Measurements from ENCODE around the gene BTG4. TPM values are rescaled to one million over a fixed set of nuclear protein-coding genes. Genes with fewer than 3 reads are reported as not detected.

Gene BTG4
- total and polyA plus RNA-seq, 2 experiments from 2014 or later = not detected

GRCh38 chr11:111476956-111477355 is 35.2 kb downstream of the BTG4 start:
- H2AFZ ChIP-seq = no peak overlapping the region
- 29% methylated on average over 3 of the region's 3 CpGs for WGBS (ENCODE audit: low lambda C conversion rate, missing lambda C conversion rate)

GRCh38 chr11:111476366-111476765 is 35.8 kb downstream of the BTG4 start:
- no peaks in the 10 kb centered on the region for H4K20me1 ChIP-seq (ENCODE audit: insufficient read depth, poor library complexity, severe bottlenecking)
- no peaks in the 10 kb centered on the region for H3K79me2 ChIP-seq
- H3K4me3 ChIP-seq = no peak overlapping the region
- no peak for DNase-seq (ENCODE audit: low spot score)
- H3K36me3 ChIP-seq (replicated peaks; ENCODE audit: insufficient read depth, low read depth) = no peaks in the 10 kb centered on the region
- H3K9me2 ChIP-seq (replicated peaks; ENCODE audit: insufficient read depth) = no peaks in the 10 kb centered on the region
- H3K9me3 ChIP-seq (ENCODE audit: low read depth) = no peaks in the 10 kb centered on the region
- H3K27me3 ChIP-seq = no peaks in the 10 kb centered on the region
- WGBS (ENCODE audit: low lambda C conversion rate, missing lambda C conversion rate) = 38% methylated on average over 2 of the region's 2 CpGs
- no peak for TF ChIP-seq CTCF (IDR thresholded peaks at IDR 0.05; ENCODE audit: poor library complexity)
- TF ChIP-seq EZH2 (IDR thresholded peaks at IDR 0.05; ENCODE audit: borderline replicate concordance) = no peak
- no peak for TF ChIP-seq EZH2phosphoT487 (IDR thresholded peaks at IDR 0.05; ENCODE audit: low read depth, severe bottlenecking, unreplicated experiment)
- no peak overlapping the region for H3K4me2 ChIP-seq
- H3K4me1 ChIP-seq (ENCODE audit: insufficient read depth) = no peaks in the 10 kb centered on the region
- no peak overlapping the region for H3K27ac ChIP-seq
- no peak overlapping the region for H2AFZ ChIP-seq

More at GRCh38 chr11:111476956-111477355, 35.2 kb downstream of the BTG4 start:
- TF ChIP-seq CTCF (IDR thresholded peaks at IDR 0.05; ENCODE audit: poor library complexity) (no peak), EZH2 (IDR thresholded peaks at IDR 0.05; ENCODE audit: borderline replicate concordance) (no peak), EZH2phosphoT487 (IDR thresholded peaks at IDR 0.05; ENCODE audit: low read depth, severe bottlenecking, unreplicated experiment) (no peak)
- Histone ChIP-seq H3K4me2 (no peak overlapping the region), H3K4me3 (no peak overlapping the region), H3K27me3 (no peaks in the 10 kb centered on the region), H3K9me3 (ENCODE audit: low read depth) (no peaks in the 10 kb centered on the region), H3K9me2 (replicated peaks; ENCODE audit: insufficient read depth) (no peaks in the 10 kb centered on the region), H3K79me2 (no peaks in the 10 kb centered on the region), H4K20me1 (ENCODE audit: insufficient read depth, poor library complexity, severe bottlenecking) (no peaks in the 10 kb centered on the region), H3K4me1 (ENCODE audit: insufficient read depth) (no peaks in the 10 kb centered on the region), H3K27ac (no peak overlapping the region), H3K36me3 (replicated peaks; ENCODE audit: insufficient read depth, low read depth) (no peaks in the 10 kb centered on the region)
- DNase-seq (ENCODE audit: low spot score) = no peak

- Histone ChIP-seq H3K4me1 (ENCODE audit: insufficient read depth) (no peaks in the 10 kb centered on the region), H3K4me2 (no peak overlapping the region), H3K9me3 (ENCODE audit: low read depth) (no peaks in the 10 kb centered on the region), H4K20me1 (ENCODE audit: insufficient read depth, poor library complexity, severe bottlenecking) (no peaks in the 10 kb centered on the region), H3K27ac (no peak overlapping the region), H3K27me3 (no peaks in the 10 kb centered on the region), H3K36me3 (replicated peaks; ENCODE audit: insufficient read depth, low read depth) (no peaks in the 10 kb centered on the region), H3K79me2 (no peaks in the 10 kb centered on the region), H3K9me2 (replicated peaks; ENCODE audit: insufficient read depth) (no peaks in the 10 kb centered on the region), H2AFZ (no peak overlapping the region), H3K4me3 (no peak overlapping the region)
- DNase-seq (ENCODE audit: low spot score) = no peak
- TF ChIP-seq CTCF (IDR thresholded peaks at IDR 0.05; ENCODE audit: poor library complexity) = no peak
- TF ChIP-seq EZH2phosphoT487 (IDR thresholded peaks at IDR 0.05; ENCODE audit: low read depth, severe bottlenecking, unreplicated experiment) = no peak
- no peak for TF ChIP-seq EZH2 (IDR thresholded peaks at IDR 0.05; ENCODE audit: borderline replicate concordance)
Measured at GRCh38 chr11:111474432-111474831, 37.8 kb downstream of the BTG4 start.

- Histone ChIP-seq H3K4me3 (no peak overlapping the region), H3K9me2 (replicated peaks; ENCODE audit: insufficient read depth) (no peaks in the 10 kb centered on the region), H3K4me2 (no peak overlapping the region), H3K27ac (no peak overlapping the region), H3K4me1 (ENCODE audit: insufficient read depth) (no peaks in the 10 kb centered on the region), H2AFZ (no peak overlapping the region), H3K9me3 (ENCODE audit: low read depth) (no peaks in the 10 kb centered on the region), H3K36me3 (replicated peaks; ENCODE audit: insufficient read depth, low read depth) (no peaks in the 10 kb centered on the region), H4K20me1 (ENCODE audit: insufficient read depth, poor library complexity, severe bottlenecking) (no peaks in the 10 kb centered on the region), H3K27me3 (no peaks in the 10 kb centered on the region), H3K79me2 (no peaks in the 10 kb centered on the region)
- WGBS (ENCODE audit: low lambda C conversion rate, missing lambda C conversion rate) = 100% methylated on average over 1 of the region's 1 CpG
- TF ChIP-seq EZH2phosphoT487 (IDR thresholded peaks at IDR 0.05; ENCODE audit: low read depth, severe bottlenecking, unreplicated experiment) = no peak
- no peak for TF ChIP-seq EZH2 (IDR thresholded peaks at IDR 0.05; ENCODE audit: borderline replicate concordance)
- no peak for TF ChIP-seq CTCF (IDR thresholded peaks at IDR 0.05; ENCODE audit: poor library complexity)
- DNase-seq (ENCODE audit: low spot score) = no peak
Measured at GRCh38 chr11:111472228-111472627, 40.0 kb downstream of the BTG4 start.
